Adrenal gland (tissue), 12 donors: Measurements from ENCODE around the gene SPINK1. TPM values are rescaled to one million over a fixed set of nuclear protein-coding genes. Genes with fewer than 3 reads are reported as not detected.

ENCODE experiments used
- DNase-seq, 7 donors: peaks; one replicate each; pipeline ENCODE4 v3.0.0-alpha.2; 2019 to 2020
- H3K27ac ChIP-seq, 5 donors: fragments of 200-600 bp; sonication (generic) in 4 of 5; 1 replicate in 3 of 5; 2 replicates in 2 of 5; pipeline versions ENCODE4 v1.5.1 to v1.8.0; 2016 to 2020; ENCODE audit warnings: mild to moderate bottlenecking in 1 of 5
- H3K27me3 ChIP-seq: fragments of 200-600 bp; 2 replicates; pipeline ENCODE4 v1.8.0; 2021
- H3K36me3 ChIP-seq, 2 donors: fragments of 200-600 bp; replicated peaks in 1 of 2; 1 replicate in 1 of 2; 2 replicates in 1 of 2; pipeline versions ENCODE4 v1.5.1 to v1.8.0; 2018 to 2022
- H3K4me1 ChIP-seq, 2 donors: fragments of 200-600 bp; replicated peaks in 1 of 2; 1 replicate in 1 of 2; 2 replicates in 1 of 2; pipeline versions ENCODE4 v1.5.1 to v1.8.0; 2018 to 2021
- H3K4me3 ChIP-seq, 4 donors: fragments of 200-600 bp; sonication (generic) in 3 of 4; one replicate each; pipeline ENCODE4 v1.5.1; 2016 to 2018
- H3K9me3 ChIP-seq, 3 donors: fragments of 200-600 bp; sonication (generic) in 1 of 3; replicated peaks in 1 of 3; 1 replicate in 2 of 3; 2 replicates in 1 of 3; pipeline versions ENCODE4 v1.5.1 to v1.8.0; 2016 to 2021
- POLR2A ChIP-seq, 2 donors: fragments of 450-650 bp; IDR thresholded peaks; one replicate each; pipeline ENCODE4 v1.6.1; 2017; ENCODE audit warnings: antibody characterized with exemption in 2 of 2, mild to moderate bottlenecking in 2 of 2, moderate library complexity in 1 of 2
- WGBS, 4 donors: extraction: QIAGEN DNeasy Blood & Tissue Kit in 2 of 4; methylation state at CpG; one replicate each; pipeline versions ENCODE4 v1.1.5 to v1.1.7; 2013 to 2017; 5-methylcytosine and 5-hydroxymethylcytosine counted together
- intact Hi-C, 2 donors: fragments of 100-400 bp; cut with DNase I; formaldehyde crosslinking; loops; one replicate each; pipeline versions ENCODE4 v1.14.1 to v1.15.0; 2022 to 2023
- polyA plus RNA-seq, 3 donors: library from polyadenylated mRNA; stranded (reverse); fragments of 200-250 nt in 2 of 3; fragments of 350-450 nt in 1 of 3; fragmentation: Illumina TruSeq in 1 of 3; extraction: RNeasy Lipid Tissue Mini Kit (QIAGEN cat#74804) in 1 of 3; gene quantifications; one replicate each; pipeline ENCODE4 v1.2.3, GENCODE V29; 2013 to 2014
- total RNA-seq, 9 donors: library from RNA; depleted of rRNA in 4 of 9; stranded (reverse); fragments of >200 nt in 4 of 9; fragments of 120-200 nt in 1 of 9; fragmentation: NEBNext Ultra II Directional in 1 of 9; extraction: Animal tissue kit (Norgen Biotek cat#: 25700) in 1 of 9; gene quantifications; one replicate each; pipeline versions ENCODE4 v1.1.0 to v1.2.4, GENCODE V29; 2013 to 2023
- TF ChIP-seq, protein P1 (sequence below), 6 experiments: fragments of 450-650 bp in 4 of 6; fragments of 200-600 bp in 2 of 6; sonication (generic) in 1 of 6; IDR thresholded peaks; 1 replicate in 5 of 6; 2 replicates in 1 of 6; pipeline versions ENCODE4 v1.5.1 to v1.8.0; 2016 to 2021; ENCODE audit warnings: antibody characterized with exemption in 6 of 6, mild to moderate bottlenecking in 2 of 6, moderate library complexity in 1 of 6
- donor health status: healthy with polysubstance abuse.
- donor health status: Bipolar disorder and iron deficiency.
- donor health status: DM: yes; HTN: yes; CAD: no.
- donor health status: DM: no; HTN: no; CAD: no.
- donor health status: DM: no; HTN: no; CAD: no.
- donor health status: DM: yes; HTN: yes; CAD: no.

SPINK1 gene
- total and polyA plus RNA-seq, 12 donors: 1.3 to 6.5 (median 4.3) TPM; not detected in 6

GRCh38 chr5:147776989-147777388 lies 54.5 kb downstream of the SPINK1 start:
- Histone ChIP-seq H3K9me3 (no peaks in the 10 kb centered on the region), H3K27ac (no peak overlapping the region), H3K27me3 (no peaks in the 10 kb centered on the region), H3K4me3 (no peak overlapping the region), H3K36me3 (no peaks in the 10 kb centered on the region), H3K4me1 (no peaks in the 10 kb centered on the region)
- TF ChIP-seq POLR2A (IDR thresholded peaks at IDR 0.05): no peak
- TF ChIP-seq, protein P1, sequence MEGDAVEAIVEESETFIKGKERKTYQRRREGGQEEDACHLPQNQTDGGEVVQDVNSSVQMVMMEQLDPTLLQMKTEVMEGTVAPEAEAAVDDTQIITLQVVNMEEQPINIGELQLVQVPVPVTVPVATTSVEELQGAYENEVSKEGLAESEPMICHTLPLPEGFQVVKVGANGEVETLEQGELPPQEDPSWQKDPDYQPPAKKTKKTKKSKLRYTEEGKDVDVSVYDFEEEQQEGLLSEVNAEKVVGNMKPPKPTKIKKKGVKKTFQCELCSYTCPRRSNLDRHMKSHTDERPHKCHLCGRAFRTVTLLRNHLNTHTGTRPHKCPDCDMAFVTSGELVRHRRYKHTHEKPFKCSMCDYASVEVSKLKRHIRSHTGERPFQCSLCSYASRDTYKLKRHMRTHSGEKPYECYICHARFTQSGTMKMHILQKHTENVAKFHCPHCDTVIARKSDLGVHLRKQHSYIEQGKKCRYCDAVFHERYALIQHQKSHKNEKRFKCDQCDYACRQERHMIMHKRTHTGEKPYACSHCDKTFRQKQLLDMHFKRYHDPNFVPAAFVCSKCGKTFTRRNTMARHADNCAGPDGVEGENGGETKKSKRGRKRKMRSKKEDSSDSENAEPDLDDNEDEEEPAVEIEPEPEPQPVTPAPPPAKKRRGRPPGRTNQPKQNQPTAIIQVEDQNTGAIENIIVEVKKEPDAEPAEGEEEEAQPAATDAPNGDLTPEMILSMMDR (IDR thresholded peaks at IDR 0.05): no peak
- 73 to 76% (median 74%) methylated on average over 4 of the region's 4 CpGs for WGBS, 4 donors
- no peak for DNase-seq
- intact Hi-C loops: no loop called here

Other genes starting within 250 kb of the SPINK1 start
- gene JAKMIP2, start 48.9 kb downstream of the SPINK1 start, total RNA-seq: 10 to 100 TPM in 2 of 9 donors, 1 to 10 TPM in 6, under 1 TPM in 1; 0.87 to 56.8 (median 4.3) TPM
- gene JAKMIP2, start 48.9 kb downstream of the SPINK1 start, polyA plus RNA-seq: 10 to 100 TPM in 1 of 3 donors, 1 to 10 TPM in 1, under 1 TPM in 1; 0.71 to 24.9 (median 1.6) TPM
- gene SCGB3A2, start 47.0 kb upstream of the SPINK1 start, total RNA-seq: under 1 TPM in 2 of 9 donors, not detected in 7; 0.69 to 0.79 TPM
- gene SCGB3A2, start 47.0 kb upstream of the SPINK1 start, polyA plus RNA-seq: under 1 TPM in 1 of 3 donors, not detected in 2; 0.71 TPM
- gene C5orf46, start 74.9 kb upstream of the SPINK1 start, total RNA-seq: 1 to 10 TPM in 1 of 9 donors, not detected in 8; 1.8 TPM
- gene C5orf46, start 74.9 kb upstream of the SPINK1 start, polyA plus RNA-seq: not detected
- gene SPINK5, start 232.3 kb upstream of the SPINK1 start, total RNA-seq: 1 to 10 TPM in 1 of 9 donors, under 1 TPM in 5, not detected in 3; 0.13 to 3.5 (median 0.42) TPM
- gene SPINK5, start 232.3 kb upstream of the SPINK1 start, polyA plus RNA-seq: under 1 TPM; 0.24 to 0.61 (median 0.40) TPM